GM12891 (cell line): ENCODE results near the gene ELMO1.

Experiments used
- PAX5 ChIP-seq: IDR thresholded peaks from 2 replicates; pipeline ENCODE4 v1.6.1; 2011; ENCODE audit warnings: low read length, moderate library complexity, mild to moderate bottlenecking; ENCODE audit not compliant: insufficient read depth, severe bottlenecking
- POLR2A ChIP-seq: IDR thresholded peaks from 2 replicates; pipeline ENCODE4 v1.6.1; 2011; ENCODE audit warnings: low read depth, low read length, control low read depth
- POLR2AphosphoS5 ChIP-seq: IDR thresholded peaks from 2 replicates; pipeline ENCODE4 v1.6.1; 2011; ENCODE audit warnings: low read depth, low read length, control low read depth
- TAF1 ChIP-seq: IDR thresholded peaks from 2 replicates; pipeline ENCODE4 v1.6.1; 2011; ENCODE audit warnings: low read depth, low read length, control low read depth

- no peak for TF ChIP-seq POLR2A
- TF ChIP-seq POLR2AphosphoS5 = no peak
- no peak for TF ChIP-seq TAF1
- TF ChIP-seq PAX5 = no peak
Observed at GRCh38 chr7:37118004-37118403, 330.7 kb downstream of the ELMO1 start.
